WTC11 (cell line): Measurements from ENCODE around the gene PDZD8. TPM values are rescaled to one million over a fixed set of nuclear protein-coding genes. Genes with fewer than 3 reads are reported as not detected.

Experiments used
- ATAC-seq: fragments of 200-7000 bp; cut with Tn5 transposase; 2 replicates; pipeline ENCODE4 v1.10.0; 2021; ENCODE audit warnings: mild to moderate bottlenecking, moderate library complexity
- CTCF ChIA-PET: fragments of 300-600 bp; sonication (Branson Sonifier 250); formaldehyde crosslinking; loops from one replicate; lab custom pipeline; 2021; ENCODE audit warnings: antibody characterized with exemption; lab: Charles Lee
- POLR2A ChIA-PET: fragments of 350-600 bp; sonication (Branson Sonifier 250); formaldehyde crosslinking; loops from one replicate; lab custom pipeline; 2021; ENCODE audit warnings: antibody characterized with exemption; lab: Charles Lee
- DNase-seq: peaks from one replicate; pipeline ENCODE4 v3.0.0; 2021; ENCODE audit warnings: low spot score
- H3K27ac Mint-ChIP-seq: 2 replicates; pipeline ENCODE4 v1.8.0; 2021; ENCODE audit warnings: mixed read lengths
- H3K27me3 Mint-ChIP-seq: 2 replicates; pipeline ENCODE4 v1.8.0; 2021; ENCODE audit warnings: low read depth, mild to moderate bottlenecking, moderate library complexity, mixed read lengths
- H3K36me3 Mint-ChIP-seq: 2 replicates; pipeline ENCODE4 v1.8.0; 2021; ENCODE audit warnings: mixed read lengths
- H3K4me1 Mint-ChIP-seq: 2 replicates; pipeline ENCODE4 v1.8.0; 2022; ENCODE audit warnings: mixed read lengths
- H3K4me3 Mint-ChIP-seq: 2 replicates; pipeline ENCODE4 v1.8.0; 2021; ENCODE audit warnings: mild to moderate bottlenecking, moderate library complexity, mixed read lengths
- H3K9me3 Mint-ChIP-seq: 2 replicates; pipeline ENCODE4 v1.8.0; 2021; ENCODE audit warnings: mixed read lengths
- CREB1 ChIP-seq: sonication (generic); formaldehyde crosslinking; IDR thresholded peaks from 2 replicates; pipeline ENCODE4 v1.8.0; 2023; ENCODE audit warnings: mild to moderate bottlenecking, missing genetic modification reagents
- CREM ChIP-seq: sonication (generic); formaldehyde crosslinking; IDR thresholded peaks from 2 replicates; pipeline ENCODE4 v1.8.1; 2022; ENCODE audit warnings: mild to moderate bottlenecking, missing genetic modification reagents, moderate library complexity
- FOXK1 ChIP-seq: sonication (generic); formaldehyde crosslinking; IDR thresholded peaks from 2 replicates; pipeline ENCODE4 v1.8.0; 2022; ENCODE audit warnings: mild to moderate bottlenecking, moderate library complexity, missing genetic modification reagents
- GABPB1 ChIP-seq: sonication (generic); formaldehyde crosslinking; IDR thresholded peaks from 2 replicates; pipeline ENCODE4 v1.8.1; 2023; ENCODE audit warnings: mild to moderate bottlenecking, missing genetic modification reagents
- NFE2L1 ChIP-seq: sonication (generic); formaldehyde crosslinking; IDR thresholded peaks from 2 replicates; pipeline ENCODE4 v1.8.1; 2023; ENCODE audit warnings: missing genetic modification reagents
- TCF7 ChIP-seq: sonication (generic); formaldehyde crosslinking; IDR thresholded peaks from 2 replicates; pipeline ENCODE4 v1.8.0; 2022; ENCODE audit warnings: mild to moderate bottlenecking, low read depth, missing genetic modification reagents, moderate library complexity
- TEAD4 ChIP-seq: sonication (generic); formaldehyde crosslinking; IDR thresholded peaks from 2 replicates; pipeline ENCODE4 v1.8.0; 2022; ENCODE audit warnings: mild to moderate bottlenecking, missing genetic modification reagents
- ZNF219 ChIP-seq: sonication (generic); formaldehyde crosslinking; IDR thresholded peaks from 2 replicates; pipeline ENCODE4 v1.8.0; 2023; ENCODE audit warnings: missing genetic modification reagents, mild to moderate bottlenecking, borderline replicate concordance
- ZNF232 ChIP-seq: sonication (generic); formaldehyde crosslinking; IDR thresholded peaks from 2 replicates; pipeline ENCODE4 v1.8.0; 2022; ENCODE audit warnings: mild to moderate bottlenecking, missing genetic modification reagents
- ZNF416 ChIP-seq: fragments of 250-450 bp; sonication (Bioruptor Pico); IDR thresholded peaks from 2 replicates; pipeline ENCODE4 v1.9.0; 2021; ENCODE audit warnings: mild to moderate bottlenecking, inconsistent platforms
- ZNF671 ChIP-seq: fragments of 250-450 bp; sonication (Bioruptor Pico); IDR thresholded peaks from 2 replicates; pipeline ENCODE4 v1.8.0; 2021; ENCODE audit warnings: mild to moderate bottlenecking
- total RNA-seq: library from RNA; stranded (reverse); gene quantifications from 3 replicates; pipeline ENCODE4 v1.2.3, GENCODE V29; 2021
- TF ChIP-seq, protein P1 (sequence below): fragments of 250-450 bp; sonication (Bioruptor Pico); IDR thresholded peaks from 2 replicates; pipeline ENCODE4 v1.9.0; 2021; ENCODE audit warnings: mild to moderate bottlenecking, borderline replicate concordance
- TF ChIP-seq, protein P2 (sequence below): sonication (generic); formaldehyde crosslinking; IDR thresholded peaks from 2 replicates; pipeline ENCODE4 v1.8.1; 2022; ENCODE audit warnings: mild to moderate bottlenecking, moderate library complexity, missing genetic modification reagents
- TF ChIP-seq, protein P3 (sequence below): sonication (generic); formaldehyde crosslinking; IDR thresholded peaks from 2 replicates; pipeline ENCODE4 v1.8.1; 2023; ENCODE audit warnings: mild to moderate bottlenecking, missing genetic modification reagents
- TF ChIP-seq, protein P4 (sequence below): fragments of 250-450 bp; sonication (Bioruptor Pico); IDR thresholded peaks from 2 replicates; pipeline ENCODE4 v1.9.0; 2021; ENCODE audit warnings: mild to moderate bottlenecking

The PDZD8 gene
- total RNA-seq, 1 experiment from 2014 or later: 52.7 TPM

DNA sequence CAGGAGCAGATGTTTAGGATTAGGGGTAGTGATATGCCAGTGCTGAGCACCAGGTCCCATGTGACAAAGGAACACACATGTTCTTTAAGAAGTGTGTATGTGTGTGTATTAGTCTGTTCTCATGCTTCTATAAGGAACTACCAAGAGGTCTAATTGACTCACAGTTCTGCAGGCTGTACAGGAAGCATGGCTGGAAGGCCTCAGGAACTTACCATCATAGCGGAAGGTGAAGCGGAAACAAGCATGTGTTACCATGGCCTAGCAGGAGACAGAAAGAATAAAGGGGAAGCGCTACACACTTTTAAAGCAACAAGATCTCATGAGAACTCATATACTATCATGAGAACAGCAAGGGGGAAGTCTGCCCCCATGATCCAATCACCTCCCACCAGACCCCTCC is 22.8 kb upstream of the PDZD8 start (continued):
- TF ChIP-seq, protein P1, sequence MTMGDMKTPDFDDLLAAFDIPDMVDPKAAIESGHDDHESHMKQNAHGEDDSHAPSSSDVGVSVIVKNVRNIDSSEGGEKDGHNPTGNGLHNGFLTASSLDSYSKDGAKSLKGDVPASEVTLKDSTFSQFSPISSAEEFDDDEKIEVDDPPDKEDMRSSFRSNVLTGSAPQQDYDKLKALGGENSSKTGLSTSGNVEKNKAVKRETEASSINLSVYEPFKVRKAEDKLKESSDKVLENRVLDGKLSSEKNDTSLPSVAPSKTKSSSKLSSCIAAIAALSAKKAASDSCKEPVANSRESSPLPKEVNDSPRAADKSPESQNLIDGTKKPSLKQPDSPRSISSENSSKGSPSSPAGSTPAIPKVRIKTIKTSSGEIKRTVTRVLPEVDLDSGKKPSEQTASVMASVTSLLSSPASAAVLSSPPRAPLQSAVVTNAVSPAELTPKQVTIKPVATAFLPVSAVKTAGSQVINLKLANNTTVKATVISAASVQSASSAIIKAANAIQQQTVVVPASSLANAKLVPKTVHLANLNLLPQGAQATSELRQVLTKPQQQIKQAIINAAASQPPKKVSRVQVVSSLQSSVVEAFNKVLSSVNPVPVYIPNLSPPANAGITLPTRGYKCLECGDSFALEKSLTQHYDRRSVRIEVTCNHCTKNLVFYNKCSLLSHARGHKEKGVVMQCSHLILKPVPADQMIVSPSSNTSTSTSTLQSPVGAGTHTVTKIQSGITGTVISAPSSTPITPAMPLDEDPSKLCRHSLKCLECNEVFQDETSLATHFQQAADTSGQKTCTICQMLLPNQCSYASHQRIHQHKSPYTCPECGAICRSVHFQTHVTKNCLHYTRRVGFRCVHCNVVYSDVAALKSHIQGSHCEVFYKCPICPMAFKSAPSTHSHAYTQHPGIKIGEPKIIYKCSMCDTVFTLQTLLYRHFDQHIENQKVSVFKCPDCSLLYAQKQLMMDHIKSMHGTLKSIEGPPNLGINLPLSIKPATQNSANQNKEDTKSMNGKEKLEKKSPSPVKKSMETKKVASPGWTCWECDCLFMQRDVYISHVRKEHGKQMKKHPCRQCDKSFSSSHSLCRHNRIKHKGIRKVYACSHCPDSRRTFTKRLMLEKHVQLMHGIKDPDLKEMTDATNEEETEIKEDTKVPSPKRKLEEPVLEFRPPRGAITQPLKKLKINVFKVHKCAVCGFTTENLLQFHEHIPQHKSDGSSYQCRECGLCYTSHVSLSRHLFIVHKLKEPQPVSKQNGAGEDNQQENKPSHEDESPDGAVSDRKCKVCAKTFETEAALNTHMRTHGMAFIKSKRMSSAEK: no peak
- no peak for TF ChIP-seq ZNF671 (CRISPR knock-in tag)

DNA sequence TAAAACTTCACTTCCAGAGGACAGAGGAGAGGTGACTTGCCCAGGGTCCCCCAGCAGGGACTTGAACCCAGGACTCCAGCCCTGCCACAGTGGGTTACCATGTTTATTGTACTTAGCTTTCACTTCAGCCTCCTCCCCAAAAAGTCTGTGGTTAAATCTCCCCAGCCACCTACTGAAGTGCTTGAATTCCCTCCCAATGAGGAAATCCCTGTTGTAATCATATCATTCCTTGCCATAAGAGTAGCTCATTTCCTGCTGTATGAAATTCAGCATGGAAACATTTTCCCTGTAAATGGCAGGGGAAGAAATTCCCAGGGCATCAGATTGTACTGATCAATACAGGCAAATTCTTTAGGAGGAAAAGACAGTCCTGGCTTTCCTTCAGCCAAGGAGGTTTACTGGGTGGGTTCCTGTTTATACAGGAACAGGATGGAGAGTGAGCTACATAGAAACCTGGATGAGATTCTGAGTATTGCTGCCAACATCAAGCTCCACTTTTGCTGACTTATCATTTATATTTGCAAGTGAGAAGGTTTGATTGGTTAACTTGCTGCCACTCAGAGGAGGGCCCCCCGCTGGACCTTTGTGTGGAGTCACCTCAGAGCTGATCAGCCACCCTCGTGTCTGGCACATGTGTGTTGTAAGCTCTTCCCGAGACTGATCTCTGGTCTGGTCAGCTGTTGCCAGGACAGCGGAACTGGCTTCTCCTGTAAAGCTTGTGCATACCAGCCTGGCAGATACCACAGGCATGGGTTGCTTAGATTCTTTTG is 16.4 kb upstream of the PDZD8 start:
- Mint-ChIP-seq H3K27me3 (peaks cover 4% of the 10 kb centered on the region), H3K9me3 (peaks cover 9% of the 10 kb centered on the region), H3K27ac (no peak overlapping the region), H3K4me1 (0 out of 2 replicates have a peak, but pooled peaks cover 3% of the 10 kb centered on the region), H3K36me3 (no peaks in the 10 kb centered on the region), H3K4me3 (no peak overlapping the region)
- DNase-seq (no peak), ATAC-seq (peak; percentile 44; the same call in 1 of the 2 replicates)
- POLR2A ChIA-PET: no interaction called here
- CTCF ChIA-PET: interaction anchor here (1.2 to 2.0 kb wide), 2 partner anchors 51 to 175 kb away, joined by 5 to 7 read pairs; no protein-coding TSS in a partner anchor
- TF ChIP-seq, protein P2, sequence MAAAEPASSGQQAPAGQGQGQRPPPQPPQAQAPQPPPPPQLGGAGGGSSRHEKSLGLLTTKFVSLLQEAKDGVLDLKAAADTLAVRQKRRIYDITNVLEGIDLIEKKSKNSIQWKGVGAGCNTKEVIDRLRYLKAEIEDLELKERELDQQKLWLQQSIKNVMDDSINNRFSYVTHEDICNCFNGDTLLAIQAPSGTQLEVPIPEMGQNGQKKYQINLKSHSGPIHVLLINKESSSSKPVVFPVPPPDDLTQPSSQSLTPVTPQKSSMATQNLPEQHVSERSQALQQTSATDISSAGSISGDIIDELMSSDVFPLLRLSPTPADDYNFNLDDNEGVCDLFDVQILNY: no peak
- TF ChIP-seq ZNF232 (CRISPR knock-in tag): no peak
- 0 out of 2 replicates have a peak, but pooled peaks have one; percentile 44 for TF ChIP-seq GABPB1 (CRISPR knock-in tag)
- TF ChIP-seq CREM (CRISPR knock-in tag): no peak
- TF ChIP-seq ZNF219 (CRISPR knock-in tag): no peak

DNA sequence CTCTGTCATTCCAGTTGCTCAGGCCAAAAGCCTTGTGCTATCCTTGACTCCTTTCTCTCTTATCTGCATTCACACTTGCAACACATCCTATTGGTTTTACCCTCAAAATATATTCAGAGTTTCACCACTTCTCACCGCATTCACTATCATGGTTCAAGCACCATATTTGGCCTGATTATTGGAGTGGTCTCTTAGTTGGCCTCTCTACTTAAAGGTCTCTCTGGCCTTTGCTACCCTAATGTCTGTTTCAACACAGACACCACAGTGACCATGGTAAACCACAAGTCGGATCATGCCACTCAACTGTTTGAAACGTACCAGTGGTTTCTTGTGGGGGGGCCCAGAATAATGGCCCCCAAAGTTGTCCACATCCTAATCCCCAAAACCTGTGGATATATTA is 15.2 kb upstream of the PDZD8 start:
- Mint-ChIP-seq H3K4me1 (0 out of 2 replicates have a peak, but pooled peaks cover 3% of the 10 kb centered on the region), H3K27ac (no peak overlapping the region), H3K27me3 (peaks cover 4% of the 10 kb centered on the region), H3K9me3 (peaks cover 9% of the 10 kb centered on the region), H3K4me3 (no peak overlapping the region), H3K36me3 (no peaks in the 10 kb centered on the region)
- ChIA-PET POLR2A (no interaction called here), CTCF (interaction anchor here (2.0 kb wide), 1 partner anchor 53 kb away, joined by 7 read pairs; no protein-coding TSS in a partner anchor)
- ATAC-seq: no peak
- DNase-seq: no peak
- TF ChIP-seq FOXK1 (CRISPR knock-in tag) (no peak), TEAD4 (no peak), TCF7 (CRISPR knock-in tag) (no peak), NFE2L1 (CRISPR knock-in tag) (no peak), CREB1 (CRISPR knock-in tag) (no peak), ZNF416 (CRISPR knock-in tag) (no peak), ZNF219 (CRISPR knock-in tag) (no peak)
- TF ChIP-seq, protein P3, sequence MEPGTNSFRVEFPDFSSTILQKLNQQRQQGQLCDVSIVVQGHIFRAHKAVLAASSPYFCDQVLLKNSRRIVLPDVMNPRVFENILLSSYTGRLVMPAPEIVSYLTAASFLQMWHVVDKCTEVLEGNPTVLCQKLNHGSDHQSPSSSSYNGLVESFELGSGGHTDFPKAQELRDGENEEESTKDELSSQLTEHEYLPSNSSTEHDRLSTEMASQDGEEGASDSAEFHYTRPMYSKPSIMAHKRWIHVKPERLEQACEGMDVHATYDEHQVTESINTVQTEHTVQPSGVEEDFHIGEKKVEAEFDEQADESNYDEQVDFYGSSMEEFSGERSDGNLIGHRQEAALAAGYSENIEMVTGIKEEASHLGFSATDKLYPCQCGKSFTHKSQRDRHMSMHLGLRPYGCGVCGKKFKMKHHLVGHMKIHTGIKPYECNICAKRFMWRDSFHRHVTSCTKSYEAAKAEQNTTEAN (CRISPR knock-in tag): no peak
- TF ChIP-seq, protein P4, sequence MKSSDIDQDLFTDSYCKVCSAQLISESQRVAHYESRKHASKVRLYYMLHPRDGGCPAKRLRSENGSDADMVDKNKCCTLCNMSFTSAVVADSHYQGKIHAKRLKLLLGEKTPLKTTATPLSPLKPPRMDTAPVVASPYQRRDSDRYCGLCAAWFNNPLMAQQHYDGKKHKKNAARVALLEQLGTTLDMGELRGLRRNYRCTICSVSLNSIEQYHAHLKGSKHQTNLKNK (CRISPR knock-in tag): no peak
